ENCODE results near the gene NRARP. TPM values are rescaled to one million over a fixed set of nuclear protein-coding genes. Genes with fewer than 3 reads are reported as not detected.

The NRARP gene
- total and polyA plus RNA-seq, 2 experiments from 2014 or later: 4.0 to 55.1 TPM

DNA sequence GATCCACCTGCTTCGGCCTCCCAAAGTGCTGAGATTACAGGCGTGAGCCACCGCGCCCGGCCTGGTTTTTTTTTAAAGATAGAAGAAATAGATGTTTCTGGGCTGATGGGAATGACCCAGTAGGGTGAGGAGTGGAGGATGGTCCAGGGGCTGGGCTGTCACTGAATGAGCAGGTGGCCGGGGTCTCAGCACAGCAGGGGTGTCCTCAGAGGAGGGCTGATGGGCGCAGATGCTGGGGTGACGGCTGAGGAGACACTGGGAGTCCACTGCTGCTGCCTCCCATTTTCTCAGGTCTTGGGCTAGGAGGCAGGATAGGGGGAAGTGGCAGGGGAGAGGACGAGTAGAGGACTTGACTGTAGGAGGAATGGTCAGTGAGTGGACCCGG is 26.9 kb downstream of the NRARP start (continued):
- TF ChIP-seq NANOG (IDR thresholded peaks at IDR 0.05; ENCODE audit: borderline replicate concordance): no peak
- TF ChIP-seq ZNF462 (CRISPR knock-in tag; IDR thresholded peaks at IDR 0.05): no peak

DNA sequence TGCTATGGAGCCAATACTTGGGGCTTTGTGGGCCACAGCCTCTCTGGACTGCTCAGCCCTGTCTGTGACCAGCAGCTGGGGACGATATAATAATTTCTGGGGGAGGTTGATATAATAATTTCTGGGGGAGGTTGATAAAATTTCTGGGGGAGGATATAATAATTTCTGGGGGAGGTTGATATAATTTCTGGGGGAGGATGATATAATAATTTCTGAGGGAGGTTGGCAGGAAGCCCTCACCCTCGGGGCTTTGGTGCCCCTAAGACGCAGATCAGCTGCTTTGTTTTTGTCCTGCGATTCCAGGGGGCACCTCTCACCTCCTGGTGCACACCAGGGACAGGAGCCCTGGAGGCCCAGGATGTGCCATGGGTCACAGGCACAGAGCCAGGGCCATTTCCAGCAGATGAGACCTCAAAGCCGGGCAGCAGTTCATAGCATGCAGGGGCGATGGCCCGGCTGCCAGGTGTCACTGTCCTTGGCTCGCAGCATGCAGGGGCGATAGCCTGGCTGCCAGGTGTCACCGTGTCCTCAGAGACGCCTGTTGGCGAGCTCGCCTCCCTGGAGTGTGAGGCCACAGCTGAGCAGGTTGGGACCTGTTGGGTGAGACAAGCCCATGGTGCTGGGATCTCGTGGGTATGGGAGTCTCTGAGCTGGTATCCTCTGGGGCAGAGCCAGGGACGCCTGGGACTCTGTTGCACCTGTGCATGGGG is 28.3 kb downstream of the NRARP start:
- Mint-ChIP-seq H3K27me3 (ENCODE audit: insufficient read depth, low read depth, poor library complexity) (peaks cover 28% of the 10 kb centered on the region), H3K4me1 (peaks cover 36% of the 10 kb centered on the region), H3K9me3 (no peaks in the 10 kb centered on the region; the same call in 2 of the 3 replicates), H3K4me3 (no peak overlapping the region), H3K27ac (peak overlapping the region; percentile 75), H3K36me3 (ENCODE audit: low read depth) (peaks cover 21% of the 10 kb centered on the region)
- 0 out of 2 replicates have a peak, but pooled peaks cover 2% of the 10 kb centered on the region for H3F3A ChIP-seq (replicated peaks; ENCODE audit: low read depth)
- no peak overlapping the region for H2AFZ ChIP-seq
- H3K4me1 ChIP-seq (ENCODE audit: insufficient read depth): peaks cover 12% of the 10 kb centered on the region
- DNase-seq (ENCODE audit: low spot score) (no peak), ATAC-seq (no peak)
- H3K4me2 ChIP-seq: no peak overlapping the region
- 0 out of 2 replicates have a peak, but pooled peaks cover 5% of the 10 kb centered on the region for H4K20me1 ChIP-seq (replicated peaks; ENCODE audit: insufficient read depth)
- H3K79me2 ChIP-seq (replicated peaks; ENCODE audit: insufficient read depth): no peaks in the 10 kb centered on the region
- H3K27me3 ChIP-seq (ENCODE audit: insufficient read depth): 0 out of 2 replicates have a peak, but pooled peaks cover under 1% of the 10 kb centered on the region
- H3K27ac ChIP-seq (ENCODE audit: low read depth): no peak overlapping the region
- no peaks in the 10 kb centered on the region for H3K9me2 ChIP-seq (ENCODE audit: insufficient read depth)
- H3K4me3 ChIP-seq: no peak overlapping the region
- peaks cover 2% of the 10 kb centered on the region; the same call in 1 of the 2 replicates for H3K36me3 ChIP-seq (ENCODE audit: insufficient read depth)
- TF ChIP-seq ZNF114 (CRISPR knock-in tag; IDR thresholded peaks at IDR 0.05): no peak
- TF ChIP-seq ZNF462 (CRISPR knock-in tag; IDR thresholded peaks at IDR 0.05): no peak
- no peak for TF ChIP-seq ZNF331 (CRISPR knock-in tag; IDR thresholded peaks at IDR 0.05; ENCODE audit: low read depth)
- TF ChIP-seq, protein P1, sequence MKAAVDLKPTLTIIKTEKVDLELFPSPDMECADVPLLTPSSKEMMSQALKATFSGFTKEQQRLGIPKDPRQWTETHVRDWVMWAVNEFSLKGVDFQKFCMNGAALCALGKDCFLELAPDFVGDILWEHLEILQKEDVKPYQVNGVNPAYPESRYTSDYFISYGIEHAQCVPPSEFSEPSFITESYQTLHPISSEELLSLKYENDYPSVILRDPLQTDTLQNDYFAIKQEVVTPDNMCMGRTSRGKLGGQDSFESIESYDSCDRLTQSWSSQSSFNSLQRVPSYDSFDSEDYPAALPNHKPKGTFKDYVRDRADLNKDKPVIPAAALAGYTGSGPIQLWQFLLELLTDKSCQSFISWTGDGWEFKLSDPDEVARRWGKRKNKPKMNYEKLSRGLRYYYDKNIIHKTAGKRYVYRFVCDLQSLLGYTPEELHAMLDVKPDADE (IDR thresholded peaks at IDR 0.05): no peak
- no peak for TF ChIP-seq EZH2phosphoT487 (IDR thresholded peaks at IDR 0.05; ENCODE audit: unreplicated experiment)
